ENCODE data around the gene HES3. TPM values are rescaled to one million over a fixed set of nuclear protein-coding genes. Genes with fewer than 3 reads are reported as not detected.

HES3 gene
- total and polyA plus RNA-seq, 2 of the 4 experiments (the other 2 are of a cell fraction) = not detected

DNA sequence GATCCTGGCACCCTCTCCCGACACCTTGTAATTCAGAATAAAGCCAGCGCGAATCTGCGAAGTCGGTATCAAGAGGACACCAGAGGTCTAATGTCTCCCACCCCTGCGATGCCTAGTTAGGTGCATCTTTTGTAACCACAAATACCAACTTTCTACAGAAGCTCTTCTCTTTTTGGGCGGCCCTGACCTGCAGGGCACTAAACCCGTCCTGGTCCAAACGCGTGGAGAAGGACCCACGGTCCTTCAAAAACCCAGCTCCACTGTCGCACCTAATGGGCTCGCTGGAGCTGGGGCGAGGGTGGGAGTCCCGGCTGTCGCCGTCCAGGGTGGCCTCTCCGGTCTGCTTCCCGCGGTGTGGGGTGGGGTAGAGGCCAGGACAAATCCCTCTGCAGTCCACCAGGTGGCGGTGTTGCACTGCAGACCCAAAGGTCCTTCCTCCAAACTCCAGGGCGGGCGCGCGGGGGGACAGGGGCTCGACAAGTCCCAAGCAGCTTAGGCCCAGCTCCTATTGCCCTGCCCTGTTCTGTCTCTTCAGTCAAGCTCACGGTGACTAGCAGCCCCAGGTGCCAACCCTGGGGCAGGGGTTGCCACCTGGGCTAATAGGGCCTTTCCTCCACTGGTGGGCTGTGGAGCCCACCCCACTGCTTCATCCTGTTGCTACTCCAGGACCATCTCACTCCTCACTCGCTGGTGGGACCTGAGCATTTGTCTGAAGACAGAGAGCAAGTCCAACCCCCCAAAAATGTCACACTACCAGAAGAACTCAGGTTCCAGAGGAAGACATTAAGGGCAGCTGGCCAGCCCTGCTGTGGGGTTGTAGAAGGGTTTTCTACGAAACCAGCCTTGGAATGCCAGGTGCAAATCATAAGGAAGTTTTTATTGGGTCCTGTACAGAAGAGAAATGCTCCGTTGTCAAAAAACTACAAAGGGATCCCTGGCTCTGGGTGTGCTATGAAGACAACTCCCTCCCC, 2.8 kb downstream of the HES3 start:
- Histone ChIP-seq H2BK120ac (ENCODE audit: low read depth, low read length) (no peak overlapping the region), H3K36me3 (ENCODE audit: control insufficient read depth, insufficient read depth, low read length) (no peaks in the 10 kb centered on the region), H2AK5ac (ENCODE audit: low read depth, low read length) (no peak overlapping the region), H3K79me1 (ENCODE audit: low read depth in 1 of 2, low read length in 2 of 2) (no peaks in the 10 kb centered on the region), H4K8ac (ENCODE audit: low read depth in 2 of 2, low read length in 2 of 2) (no peak overlapping the region), H2AK9ac (replicated peaks; ENCODE audit: low read depth, low read length, poor library complexity) (peak overlapping the region; percentile 48), H3K4ac (ENCODE audit: low read depth, low read length) (no peak overlapping the region), H4K20me1 (ENCODE audit: insufficient read depth, low read length) (peaks cover 16% of the 10 kb centered on the region), H3K27ac (ENCODE audit: insufficient read depth, low read length) (no peak overlapping the region), H2AFZ (replicated peaks; ENCODE audit: low read length, poor library complexity) (peak overlapping the region; percentile 65), H2BK5ac (ENCODE audit: low read depth, low read length, poor library complexity, severe bottlenecking) (no peak overlapping the region), H3K9ac (ENCODE audit: low read depth, low read length) (no peak overlapping the region), H3K4me1 (ENCODE audit: control insufficient read depth, insufficient read depth, low read length) (no peaks in the 10 kb centered on the region), H3K14ac (replicated peaks; ENCODE audit: low read depth, low read length) (no peak overlapping the region), H3K18ac (ENCODE audit: low read depth, low read length) (no peak overlapping the region), H3K9me3 (ENCODE audit: control insufficient read depth, insufficient read depth, low read length) (no peaks in the 10 kb centered on the region), H3K9me1 (ENCODE audit: insufficient read depth, low read length) (no peaks in the 10 kb centered on the region), H2BK15ac (ENCODE audit: low read depth, low read length) (no peak overlapping the region), H3K4me3 (ENCODE audit: insufficient read depth, low read depth, low read length) (no peak overlapping the region), H2BK20ac (ENCODE audit: low read depth, low read length) (no peak overlapping the region), H4K5ac (ENCODE audit: low read depth, low read length) (no peak overlapping the region), H3K56ac (ENCODE audit: extremely low read depth, insufficient read depth, low read length) (no peak overlapping the region), H4K91ac (ENCODE audit: insufficient read depth, low read depth, low read length) (no peak overlapping the region), H3K27me3 (ENCODE audit: control insufficient read depth, insufficient read depth, low read length) (peaks cover 61% of the 10 kb centered on the region), H3K4me2 (ENCODE audit: low read depth, low read length) (no peak overlapping the region), H3K23ac (ENCODE audit: low read depth, low read length) (no peak overlapping the region)
- ChIA-PET CTCF (interaction anchor here (0.6 to 2.3 kb wide), 17 partner anchors 9 to 239 kb away, joined by 3 to 8 read pairs (median 4); no protein-coding TSS in a partner anchor), POLR2A (ENCODE audit: unreplicated experiment) (no interaction called here)
- intact Hi-C loops (cut with micrococcal nuclease) = loop anchor here (1.0 to 5.0 kb wide), 4 partner anchors 97 to 246 kb away; partner anchors contain the start of gene PLEKHG5
- WGBS, 2 experiments (ENCODE audit: extremely low coverage in 2 of 2, insufficient read length in 1 of 2) = 5% methylated on average over 9 of the region's 30 CpGs; no CpG with 5 or more reads in 1 of the 2 experiments
- dilution Hi-C loops (cut with HindIII; ENCODE audit: low sequenced_read_pairs, unreplicated experiment) = no loop called here
- ATAC-seq (ENCODE audit: low read depth) (peak; percentile 70), DNase-seq (peak; percentile 61)
- BruUV-seq (replicated peaks) = no TSS peak
- TF ChIP-seq CHD1 (IDR thresholded peaks at IDR 0.05; ENCODE audit: low read depth, low read length) (no peak), CEBPB (IDR thresholded peaks at IDR 0.05; ENCODE audit: low read depth, low read length) (no peak), MAZ (IDR thresholded peaks at IDR 0.05; ENCODE audit: borderline replicate concordance, low read depth, low read length) (peak; percentile 79), RCOR1 (IDR thresholded peaks at IDR 0.05; ENCODE audit: insufficient replicate concordance, low read length) (no peak), MAFK (IDR thresholded peaks at IDR 0.05; ENCODE audit: low read depth, low read length) (no peak), RAD21 (IDR thresholded peaks at IDR 0.05; ENCODE audit: low read length) (peak; percentile 97), SMC3 (IDR thresholded peaks at IDR 0.05; ENCODE audit: low read depth, low read length) (peak; percentile 97), FOS (IDR thresholded peaks at IDR 0.05; ENCODE audit: low read depth, low read length) (no peak)
- TF ChIP-seq, protein P1, sequence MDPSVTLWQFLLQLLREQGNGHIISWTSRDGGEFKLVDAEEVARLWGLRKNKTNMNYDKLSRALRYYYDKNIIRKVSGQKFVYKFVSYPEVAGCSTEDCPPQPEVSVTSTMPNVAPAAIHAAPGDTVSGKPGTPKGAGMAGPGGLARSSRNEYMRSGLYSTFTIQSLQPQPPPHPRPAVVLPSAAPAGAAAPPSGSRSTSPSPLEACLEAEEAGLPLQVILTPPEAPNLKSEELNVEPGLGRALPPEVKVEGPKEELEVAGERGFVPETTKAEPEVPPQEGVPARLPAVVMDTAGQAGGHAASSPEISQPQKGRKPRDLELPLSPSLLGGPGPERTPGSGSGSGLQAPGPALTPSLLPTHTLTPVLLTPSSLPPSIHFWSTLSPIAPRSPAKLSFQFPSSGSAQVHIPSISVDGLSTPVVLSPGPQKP (IDR thresholded peaks at IDR 0.05; ENCODE audit: borderline replicate concordance, low read depth, low read length) = no peak
- TF ChIP-seq, protein P2, sequence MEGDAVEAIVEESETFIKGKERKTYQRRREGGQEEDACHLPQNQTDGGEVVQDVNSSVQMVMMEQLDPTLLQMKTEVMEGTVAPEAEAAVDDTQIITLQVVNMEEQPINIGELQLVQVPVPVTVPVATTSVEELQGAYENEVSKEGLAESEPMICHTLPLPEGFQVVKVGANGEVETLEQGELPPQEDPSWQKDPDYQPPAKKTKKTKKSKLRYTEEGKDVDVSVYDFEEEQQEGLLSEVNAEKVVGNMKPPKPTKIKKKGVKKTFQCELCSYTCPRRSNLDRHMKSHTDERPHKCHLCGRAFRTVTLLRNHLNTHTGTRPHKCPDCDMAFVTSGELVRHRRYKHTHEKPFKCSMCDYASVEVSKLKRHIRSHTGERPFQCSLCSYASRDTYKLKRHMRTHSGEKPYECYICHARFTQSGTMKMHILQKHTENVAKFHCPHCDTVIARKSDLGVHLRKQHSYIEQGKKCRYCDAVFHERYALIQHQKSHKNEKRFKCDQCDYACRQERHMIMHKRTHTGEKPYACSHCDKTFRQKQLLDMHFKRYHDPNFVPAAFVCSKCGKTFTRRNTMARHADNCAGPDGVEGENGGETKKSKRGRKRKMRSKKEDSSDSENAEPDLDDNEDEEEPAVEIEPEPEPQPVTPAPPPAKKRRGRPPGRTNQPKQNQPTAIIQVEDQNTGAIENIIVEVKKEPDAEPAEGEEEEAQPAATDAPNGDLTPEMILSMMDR (conservative IDR thresholded peaks at IDR 0.05; ENCODE audit: low read depth, low read length) = peak; percentile 93
- in situ Hi-C loops (cut with MboI; ENCODE audit: low sequenced_read_pairs) = loop anchor here (5.0 kb wide), 1 partner anchor 96 kb away; no protein-coding TSS in a partner anchor

All from IMR-90 (cell line).